ENCODE measurements around the gene ITGB1BP1.

ITGB1BP1 gene

GRCh38 chr2:9424447-9425164 lies 1.3 kb upstream of the ITGB1BP1 start:
- no peak for DNase-seq

GRCh38 chr2:9423922-9424272 lies 569 bp upstream of the ITGB1BP1 start:
- DNase-seq = peak; percentile 24

- DNase-seq = peak; percentile 46
These were observed 818 bp downstream of the ITGB1BP1 start for GRCh38 chr2:9422321-9423099.

GRCh38 chr2:9420495-9420894 lies 2.8 kb downstream of the ITGB1BP1 start:
- no peak for DNase-seq

- no peak for DNase-seq
These were observed 3.8 kb downstream of the ITGB1BP1 start for GRCh38 chr2:9419541-9419940.

GRCh38 chr2:9418746-9419145 lies 4.6 kb downstream of the ITGB1BP1 start:
- no peak for DNase-seq

- no peak for DNase-seq
These were observed 5.6 kb downstream of the ITGB1BP1 start for GRCh38 chr2:9417725-9418124.

- DNase-seq = no peak
These were observed 6.4 kb downstream of the ITGB1BP1 start for GRCh38 chr2:9416962-9417316.

- no peak for DNase-seq
These were observed 6.9 kb downstream of the ITGB1BP1 start for GRCh38 chr2:9416267-9416961.

GRCh38 chr2:9415516-9416169 lies 7.7 kb downstream of the ITGB1BP1 start:
- DNase-seq = no peak

GRCh38 chr2:9412781-9413180 lies 10.5 kb downstream of the ITGB1BP1 start:
- no peak for DNase-seq

GRCh38 chr2:9410108-9410507 lies 13.2 kb downstream of the ITGB1BP1 start:
- no peak for DNase-seq

GRCh38 chr2:9408641-9409151 lies 14.6 kb downstream of the ITGB1BP1 start:
- DNase-seq = no peak

- no peak for DNase-seq
These were observed 15.9 kb downstream of the ITGB1BP1 start for GRCh38 chr2:9407363-9407811.

- no peak for DNase-seq
These were observed 16.6 kb downstream of the ITGB1BP1 start for GRCh38 chr2:9406529-9407362.

- DNase-seq = no peak
These were observed 17.7 kb downstream of the ITGB1BP1 start for GRCh38 chr2:9405636-9406035.

GRCh38 chr2:9404451-9404850 lies 18.9 kb downstream of the ITGB1BP1 start:
- no peak for DNase-seq

GRCh38 chr2:9403924-9404323 lies 19.4 kb downstream of the ITGB1BP1 start:
- no peak for DNase-seq

GRCh38 chr2:9401646-9402371 lies 21.5 kb downstream of the ITGB1BP1 start:
- no peak for DNase-seq

GRCh38 chr2:9401059-9401547 lies 22.2 kb downstream of the ITGB1BP1 start:
- no peak for DNase-seq
